Liver (tissue), 9 donors: ENCODE results near the gene BACH2. TPM values are rescaled to one million over a fixed set of nuclear protein-coding genes. Genes with fewer than 3 reads are reported as not detected.

Source experiments
- DNase-seq: peaks from one replicate; pipeline ENCODE4 v3.0.0-alpha.2; 2017; ENCODE audit warnings: low spot score
- H3K27ac ChIP-seq, 2 donors: one replicate each; pipeline ENCODE4 v1.7.0; 2013; ENCODE audit warnings: inconsistent platforms in 2 of 2, low read length in 2 of 2, control low read depth in 1 of 2, low read depth in 1 of 2, mild to moderate bottlenecking in 1 of 2
- H3K27me3 ChIP-seq, 4 donors: one replicate each; pipeline versions ENCODE4 v1.6.1 to v1.7.0; 2013; ENCODE audit warnings: low read length in 3 of 4, inconsistent platforms in 1 of 4, mild to moderate bottlenecking in 1 of 4, moderate library complexity in 1 of 4; ENCODE audit not compliant: control insufficient read depth in 4 of 4, insufficient read depth in 4 of 4
- H3K36me3 ChIP-seq, 4 donors: one replicate each; pipeline versions ENCODE4 v1.6.1 to v1.7.0; 2013; ENCODE audit warnings: low read length in 3 of 4, mild to moderate bottlenecking in 3 of 4, low read depth in 1 of 4, moderate library complexity in 1 of 4; ENCODE audit not compliant: control insufficient read depth in 4 of 4, insufficient read depth in 3 of 4
- H3K4me1 ChIP-seq, 4 donors: one replicate each; pipeline versions ENCODE4 v1.6.1 to v1.7.0; 2013; ENCODE audit warnings: low read length in 3 of 4, mild to moderate bottlenecking in 3 of 4, moderate library complexity in 1 of 4; ENCODE audit not compliant: control insufficient read depth in 4 of 4, insufficient read depth in 4 of 4
- H3K4me3 ChIP-seq, 3 donors: one replicate each; pipeline versions ENCODE4 v1.6.1 to v1.7.0; 2013; ENCODE audit warnings: low read length in 3 of 3, control low read depth in 1 of 3, low read depth in 1 of 3, mild to moderate bottlenecking in 1 of 3
- H3K9ac ChIP-seq, 2 donors: one replicate each; pipeline ENCODE4 v1.7.0; 2013; ENCODE audit warnings: low read length in 2 of 2, mild to moderate bottlenecking in 2 of 2, moderate library complexity in 2 of 2, control low read depth in 1 of 2, low read depth in 1 of 2
- H3K9me3 ChIP-seq, 4 donors: one replicate each; pipeline versions ENCODE4 v1.6.1 to v1.7.0; 2013; ENCODE audit warnings: low read length in 3 of 4; ENCODE audit not compliant: control insufficient read depth in 4 of 4
- ATF3 ChIP-seq: IDR thresholded peaks from 2 replicates; pipeline ENCODE4 v1.6.1; 2016; ENCODE audit warnings: antibody characterized with exemption
- CTCF ChIP-seq: fragments of 150-350 bp; IDR thresholded peaks from 2 replicates; pipeline ENCODE4 v1.5.1; 2017; ENCODE audit warnings: improper control_type of control experiment, low read depth, low read length; ENCODE audit not compliant: missing input control
- EGR1 ChIP-seq, 2 donors: IDR thresholded peaks; 2 replicates each; pipeline ENCODE4 v1.6.1; 2016 to 2018; ENCODE audit warnings: antibody characterized with exemption in 2 of 2, low read depth in 2 of 2
- FOXA1 ChIP-seq: IDR thresholded peaks from 2 replicates; pipeline ENCODE4 v1.6.1; 2016; ENCODE audit warnings: antibody characterized with exemption
- FOXA2 ChIP-seq: IDR thresholded peaks from 2 replicates; pipeline ENCODE4 v1.6.1; 2016; ENCODE audit warnings: antibody characterized with exemption
- HNF4G ChIP-seq: IDR thresholded peaks from 2 replicates; pipeline ENCODE4 v1.6.1; 2016; ENCODE audit warnings: antibody characterized with exemption
- JUND ChIP-seq, 2 donors: IDR thresholded peaks; 2 replicates each; pipeline ENCODE4 v1.6.1; 2016; ENCODE audit warnings: antibody characterized with exemption in 2 of 2
- MAX ChIP-seq: IDR thresholded peaks from 2 replicates; pipeline ENCODE4 v1.6.1; 2016; ENCODE audit warnings: antibody characterized with exemption
- NR2F2 ChIP-seq: IDR thresholded peaks from 2 replicates; pipeline ENCODE4 v1.6.1; 2016; ENCODE audit warnings: antibody characterized with exemption
- RAD21 ChIP-seq, 2 donors: IDR thresholded peaks; 2 replicates each; pipeline ENCODE4 v1.6.1; 2016; ENCODE audit warnings: antibody characterized with exemption in 2 of 2, mild to moderate bottlenecking in 2 of 2
- REST ChIP-seq: IDR thresholded peaks from 2 replicates; pipeline ENCODE4 v1.6.1; 2016; ENCODE audit warnings: antibody characterized with exemption, mild to moderate bottlenecking
- SP1 ChIP-seq: IDR thresholded peaks from 2 replicates; pipeline ENCODE4 v1.6.1; 2018; ENCODE audit warnings: antibody characterized with exemption, mild to moderate bottlenecking
- TAF1 ChIP-seq: conservative IDR thresholded peaks from 2 replicates; pipeline ENCODE4 v1.6.1; 2016; ENCODE audit warnings: antibody characterized with exemption, mild to moderate bottlenecking
- WGBS: extraction: QIAGEN DNeasy Blood & Tissue Kit; methylation state at CpG from one replicate; pipeline ENCODE4 v1.1.7; 2013; 5-methylcytosine and 5-hydroxymethylcytosine counted together
- polyA plus RNA-seq, 2 donors: library from polyadenylated mRNA; stranded (reverse) in 1 of 2; unstranded in 1 of 2; fragments of 200-250 nt in 1 of 2; fragments of >200 nt in 1 of 2; fragmentation: Nextera tagmentation in 1 of 2; extraction: Ambion mirVana in 1 of 2; gene quantifications; one replicate each; pipeline versions ENCODE4 v1.2.1 to v1.2.3, GENCODE V29; 2013 to 2015
- total RNA-seq, 2 donors: library from RNA; depleted of rRNA; stranded (reverse); fragments of >200 nt; gene quantifications; one replicate each; pipeline ENCODE4 v1.2.3, GENCODE V29; 2014
- donor health status: healthy.
- donor health status: healthy.
- donor health status: healthy.
- donor health status: healthy.
- donor health status: healthy.

Gene BACH2
- total and polyA plus RNA-seq, 4 donors: 1.9 to 3.7 (median 1.9) TPM

GRCh38 chr6:89970609-89971337 lies 325.9 kb downstream of the BACH2 start:
- Histone ChIP-seq H3K9me3 (no peaks in the 10 kb centered on the region), H3K4me3 (no peak overlapping the region), H3K27ac (no peak overlapping the region), H3K27me3 (no peaks in the 10 kb centered on the region), H3K4me1 (peaks cover 0 to 3% (median 0%) of the 10 kb centered on the region in 4 donors), H3K36me3 (no peaks in the 10 kb centered on the region), H3K9ac (no peak overlapping the region)
- 56% methylated on average over 8 of the region's 8 CpGs for WGBS
- no peak for DNase-seq
- no peak for TF ChIP-seq EGR1 (IDR thresholded peaks at IDR 0.05; ENCODE audit: low read depth in 2 of 2)
- TF ChIP-seq NR2F2: no peak
- TF ChIP-seq TAF1: no peak
- no peak for TF ChIP-seq REST
- no peak for TF ChIP-seq FOXA1
- TF ChIP-seq CTCF: peak; percentile 38
- peak; percentile 73 to 83 for TF ChIP-seq RAD21 (IDR thresholded peaks at IDR 0.05)
- no peak for TF ChIP-seq MAX
- no peak for TF ChIP-seq SP1

GRCh38 chr6:89970072-89970471 lies 326.6 kb downstream of the BACH2 start:
- 95% methylated on average over 7 of the region's 7 CpGs for WGBS
- Histone ChIP-seq H3K27ac (no peak overlapping the region), H3K36me3 (no peaks in the 10 kb centered on the region), H3K4me3 (no peak overlapping the region), H3K27me3 (no peaks in the 10 kb centered on the region), H3K9me3 (no peaks in the 10 kb centered on the region), H3K9ac (no peak overlapping the region), H3K4me1 (peaks cover 0 to 3% (median 0%) of the 10 kb centered on the region in 4 donors)
- TF ChIP-seq ATF3: no peak
- TF ChIP-seq MAX: no peak
- no peak for TF ChIP-seq JUND (IDR thresholded peaks at IDR 0.05)
- TF ChIP-seq RAD21 (IDR thresholded peaks at IDR 0.05): no peak
- TF ChIP-seq HNF4G: no peak
- TF ChIP-seq NR2F2: no peak
- TF ChIP-seq SP1: no peak
- no peak for TF ChIP-seq FOXA2
- TF ChIP-seq CTCF: no peak
- DNase-seq: no peak
